HG03139 (cell line): ENCODE measurements around the gene MAN1B1.
"Not testable (repeated sequence)": the region's sequence is repeated elsewhere in the genome, so short reads cannot be mapped to it uniquely, and the experiment has no call there.

Experiments
- ATAC-seq: cut with Tn5 transposase; IDR thresholded peaks from one replicate; pipeline ENCODE4 v1.9.1; 2021; ENCODE audit not compliant: unreplicated experiment

The MAN1B1 gene

GRCh38 chr9:137110147-137110910 lies 23.5 kb downstream of the MAN1B1 start:
- no peak for ATAC-seq

- no peak for ATAC-seq
Observed at GRCh38 chr9:137110911-137111787, 24.4 kb downstream of the MAN1B1 start.

- no peak for ATAC-seq
Observed at GRCh38 chr9:137111788-137112563, 25.2 kb downstream of the MAN1B1 start.

- ATAC-seq: no peak
Observed at GRCh38 chr9:137112564-137113384, 26.0 kb downstream of the MAN1B1 start.

GRCh38 chr9:137113385-137114159 lies 26.8 kb downstream of the MAN1B1 start:
- no peak for ATAC-seq

GRCh38 chr9:137114220-137114612 lies 27.4 kb downstream of the MAN1B1 start:
- no peak for ATAC-seq

- peak; percentile 64 for ATAC-seq
Observed at GRCh38 chr9:137114613-137115393, 28.0 kb downstream of the MAN1B1 start, which contains the start of gene DPP7. Gene DPP7, minus strand, starts transcription at chr9:137114733. Its CDS starts 20 bp downstream, at chr9:137114713.

- no peak for ATAC-seq
Observed at GRCh38 chr9:137115394-137116026, 28.7 kb downstream of the MAN1B1 start.

- no peak for ATAC-seq
Observed at GRCh38 chr9:137116027-137116507, 29.3 kb downstream of the MAN1B1 start.

- ATAC-seq: no peak
Observed at GRCh38 chr9:137116728-137117127, 29.9 kb downstream of the MAN1B1 start.

GRCh38 chr9:137117269-137117731 lies 30.5 kb downstream of the MAN1B1 start:
- no peak for ATAC-seq

GRCh38 chr9:137118092-137118603 lies 31.4 kb downstream of the MAN1B1 start:
- ATAC-seq: not testable (repeated sequence)

GRCh38 chr9:137121927-137122795 lies 35.4 kb downstream of the MAN1B1 start:
- ATAC-seq: not testable (repeated sequence)

GRCh38 chr9:137122796-137123467 lies 36.1 kb downstream of the MAN1B1 start:
- not testable (repeated sequence) for ATAC-seq

- ATAC-seq: no peak
Observed at GRCh38 chr9:137123468-137123837, 36.7 kb downstream of the MAN1B1 start.

- ATAC-seq: not testable (repeated sequence)
Observed at GRCh38 chr9:137123952-137124462, 37.2 kb downstream of the MAN1B1 start.
